ENCODE measurements around the gene ANKS1B. TPM values are rescaled to one million over a fixed set of nuclear protein-coding genes. Genes with fewer than 3 reads are reported as not detected.

ANKS1B gene
- total RNA-seq, 1 donor from 2014 or later = 0.46 TPM

DNA sequence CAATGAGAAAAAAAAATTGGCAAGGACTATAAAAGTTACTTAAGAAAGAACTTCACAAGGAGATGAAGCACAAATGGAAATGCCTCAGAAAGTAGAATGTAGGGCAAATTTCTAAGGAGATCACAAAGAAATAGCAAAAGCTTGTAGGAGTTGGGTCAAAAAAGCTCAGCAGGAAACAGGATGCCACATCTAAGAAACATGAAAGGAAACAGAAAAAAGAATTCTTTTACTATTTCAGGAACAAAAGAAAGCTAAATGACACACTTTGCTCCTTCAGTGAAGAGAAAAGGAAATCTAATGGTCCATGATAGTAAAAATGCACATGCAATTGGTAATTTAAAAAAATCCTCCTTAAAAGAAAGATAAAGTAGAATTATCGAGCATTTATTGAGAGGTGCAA lies 789.3 kb downstream of the ANKS1B start:
- no peak overlapping the region for H3K4me3 ChIP-seq (ENCODE audit: low read depth, low read length)
- DNase-seq (ENCODE audit: low read depth) = no peak
- TF ChIP-seq CTCF (conservative IDR thresholded peaks at IDR 0.05; ENCODE audit: low read depth, low read length) = no peak

GRCh38 chr12:99192489-99192888 lies 792.2 kb downstream of the ANKS1B start:
- H3K4me3 ChIP-seq (ENCODE audit: low read depth, low read length) = no peak overlapping the region
- no peak for TF ChIP-seq CTCF (conservative IDR thresholded peaks at IDR 0.05; ENCODE audit: low read depth, low read length)
- DNase-seq (ENCODE audit: low read depth) = no peak

DNA sequence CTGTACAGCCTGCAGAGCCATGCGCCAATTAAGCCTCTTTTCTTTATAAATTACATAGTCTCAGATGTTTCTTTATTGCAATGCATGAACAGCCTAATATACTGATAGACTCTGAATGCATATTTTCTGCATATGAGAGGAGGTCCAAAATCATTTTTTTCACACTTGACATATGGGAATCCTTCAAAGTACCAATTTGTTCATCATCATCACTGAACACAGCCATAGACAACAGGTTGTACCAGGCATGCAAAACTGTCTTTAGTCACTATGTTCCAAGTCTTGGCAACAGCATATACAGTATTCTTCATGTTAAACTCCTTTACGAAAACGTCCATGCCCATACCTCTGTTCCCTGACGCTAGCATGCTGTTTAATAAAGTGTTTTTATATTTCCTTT lies 807.9 kb downstream of the ANKS1B start:
- no peak for TF ChIP-seq CTCF (conservative IDR thresholded peaks at IDR 0.05; ENCODE audit: low read depth, low read length)
- no peak for DNase-seq (ENCODE audit: low read depth)
- H3K4me3 ChIP-seq (ENCODE audit: low read depth, low read length) = no peak overlapping the region

- TF ChIP-seq CTCF (conservative IDR thresholded peaks at IDR 0.05; ENCODE audit: low read depth, low read length) = no peak
- no peak overlapping the region for H3K4me3 ChIP-seq (ENCODE audit: low read depth, low read length)
- DNase-seq (ENCODE audit: low read depth) = no peak
These were observed 814.3 kb downstream of the ANKS1B start for GRCh38 chr12:99170461-99170860.

DNA sequence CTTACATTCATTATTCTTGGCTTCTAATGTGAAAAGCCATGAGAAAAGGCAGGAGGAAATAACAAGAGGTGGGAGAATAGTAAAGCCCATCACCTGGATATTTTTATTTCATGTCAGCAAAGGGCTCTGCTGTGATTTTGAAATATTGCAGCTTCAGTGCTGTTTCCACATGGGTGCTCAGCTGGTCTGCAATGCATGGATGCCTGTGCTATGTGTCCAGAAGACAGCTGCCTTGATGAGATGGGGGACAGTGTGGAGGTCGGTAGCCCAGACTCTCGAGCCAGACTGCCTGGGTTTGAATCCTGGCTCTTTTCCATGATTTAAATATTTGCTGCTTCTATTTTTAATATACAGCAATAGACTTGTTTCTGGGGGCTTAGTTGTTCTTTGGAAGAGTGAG lies 814.7 kb downstream of the ANKS1B start:
- TF ChIP-seq CTCF (conservative IDR thresholded peaks at IDR 0.05; ENCODE audit: low read depth, low read length) = no peak

DNA sequence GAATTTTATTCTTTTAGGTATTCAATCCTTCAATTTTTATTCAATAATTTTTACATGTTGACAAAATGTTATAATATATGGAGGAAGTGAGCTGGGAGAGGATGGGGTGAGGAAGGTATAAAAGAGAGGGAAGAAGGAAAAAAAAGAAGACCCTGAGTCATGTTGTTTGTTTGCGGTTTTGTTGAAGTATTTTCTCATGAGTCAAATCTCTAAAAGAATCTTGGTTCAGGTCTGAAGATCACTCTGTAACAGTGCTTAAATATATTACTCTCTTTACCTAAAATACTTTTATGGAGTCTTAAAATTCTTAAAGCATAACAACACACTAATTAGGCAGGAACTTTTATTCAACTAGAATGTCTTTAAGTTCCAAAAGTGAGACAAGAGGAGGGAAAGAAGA lies 826.8 kb downstream of the ANKS1B start:
- no peak for TF ChIP-seq CTCF (conservative IDR thresholded peaks at IDR 0.05; ENCODE audit: low read depth, low read length)
- H3K4me3 ChIP-seq (ENCODE audit: low read depth, low read length) = no peak overlapping the region
- DNase-seq (ENCODE audit: low read depth) = peak; percentile 13

More for the DNA sequence above, 814.7 kb downstream of the ANKS1B start:
- no peak overlapping the region for H3K4me3 ChIP-seq (ENCODE audit: low read depth, low read length)
- DNase-seq (ENCODE audit: low read depth) = no peak

GRCh38 chr12:99154983-99155336 lies 829.8 kb downstream of the ANKS1B start:
- no peak for DNase-seq (ENCODE audit: low read depth)
- TF ChIP-seq CTCF (conservative IDR thresholded peaks at IDR 0.05; ENCODE audit: low read depth, low read length) = no peak
- no peak overlapping the region for H3K4me3 ChIP-seq (ENCODE audit: low read depth, low read length)
